HEK293T (cell line): Measurements from ENCODE around the gene EPN1.

Source experiments
- CTCF ChIA-PET: fragments of 350-600 bp; formaldehyde crosslinking; extraction: SDS; loops from one replicate; lab custom pipeline; 2021; ENCODE audit warnings: antibody characterized with exemption, inconsistent platforms; lab: Yijun Ruan, JAX
- POLR2A ChIA-PET: fragments of 350-600 bp; formaldehyde crosslinking; extraction: SDS; loops from one replicate; lab custom pipeline; 2020; ENCODE audit warnings: antibody characterized with exemption, inconsistent platforms; lab: Yijun Ruan, JAX
- DNase-seq: peaks from one replicate; pipeline ENCODE4 v3.0.0; 2012; ENCODE audit warnings: mixed read lengths; ENCODE audit errors: extremely low spot score
- ARNT ChIP-seq: fragments of 450-650 bp; IDR thresholded peaks from 2 replicates; pipeline ENCODE4 v1.6.1; 2017; ENCODE audit warnings: mild to moderate bottlenecking
- BHLHE40 ChIP-seq: fragments of 450-650 bp; IDR thresholded peaks from 2 replicates; pipeline ENCODE4 v1.6.1; 2016; ENCODE audit warnings: mild to moderate bottlenecking, moderate library complexity, borderline replicate concordance
- CTBP1 ChIP-seq: fragments of 450-650 bp; IDR thresholded peaks from 2 replicates; pipeline ENCODE4 v1.6.1; 2016; ENCODE audit warnings: borderline replicate concordance
- ELF4 ChIP-seq: fragments of 450-650 bp; IDR thresholded peaks from 2 replicates; pipeline ENCODE4 v1.6.1; 2017; ENCODE audit warnings: antibody characterized with exemption
- FOXA1 ChIP-seq: fragments of 450-650 bp; IDR thresholded peaks from 2 replicates; pipeline ENCODE4 v1.6.1; 2016; ENCODE audit warnings: mild to moderate bottlenecking
- FOXK2 ChIP-seq: fragments of 450-650 bp; IDR thresholded peaks from 2 replicates; pipeline ENCODE4 v1.6.1; 2016; ENCODE audit warnings: mild to moderate bottlenecking
- FOXM1 ChIP-seq: fragments of 450-650 bp; IDR thresholded peaks from 2 replicates; pipeline ENCODE4 v1.6.1; 2017; ENCODE audit warnings: mild to moderate bottlenecking, borderline replicate concordance
- HDGF ChIP-seq: fragments of 450-650 bp; IDR thresholded peaks from 2 replicates; pipeline ENCODE4 v1.6.1; 2017; ENCODE audit warnings: antibody characterized with exemption, borderline replicate concordance
- L3MBTL2 ChIP-seq: fragments of 450-650 bp; conservative IDR thresholded peaks from 2 replicates; pipeline ENCODE4 v1.6.1; 2016; ENCODE audit warnings: mild to moderate bottlenecking
- LEF1 ChIP-seq: fragments of 450-650 bp; IDR thresholded peaks from 2 replicates; pipeline ENCODE4 v1.6.1; 2017; ENCODE audit warnings: mild to moderate bottlenecking, borderline replicate concordance
- NFRKB ChIP-seq: fragments of 450-650 bp; IDR thresholded peaks from 2 replicates; pipeline ENCODE4 v1.6.1; 2016; ENCODE audit warnings: mild to moderate bottlenecking, moderate library complexity
- SP1 ChIP-seq: fragments of 450-650 bp; IDR thresholded peaks from 2 replicates; pipeline ENCODE4 v1.6.1; 2017
- SUZ12 ChIP-seq: fragments of 450-650 bp; IDR thresholded peaks from 2 replicates; pipeline ENCODE4 v1.6.1; 2016; ENCODE audit warnings: mild to moderate bottlenecking
- TARDBP ChIP-seq: fragments of 450-650 bp; IDR thresholded peaks from 2 replicates; pipeline ENCODE4 v1.6.1; 2016
- ZNF384 ChIP-seq: fragments of 450-650 bp; IDR thresholded peaks from 2 replicates; pipeline ENCODE4 v1.6.1; 2016
- TF ChIP-seq, protein P1 (sequence below): fragments of 450-650 bp; IDR thresholded peaks from 2 replicates; pipeline ENCODE4 v1.6.1; 2016

EPN1 gene

DNA sequence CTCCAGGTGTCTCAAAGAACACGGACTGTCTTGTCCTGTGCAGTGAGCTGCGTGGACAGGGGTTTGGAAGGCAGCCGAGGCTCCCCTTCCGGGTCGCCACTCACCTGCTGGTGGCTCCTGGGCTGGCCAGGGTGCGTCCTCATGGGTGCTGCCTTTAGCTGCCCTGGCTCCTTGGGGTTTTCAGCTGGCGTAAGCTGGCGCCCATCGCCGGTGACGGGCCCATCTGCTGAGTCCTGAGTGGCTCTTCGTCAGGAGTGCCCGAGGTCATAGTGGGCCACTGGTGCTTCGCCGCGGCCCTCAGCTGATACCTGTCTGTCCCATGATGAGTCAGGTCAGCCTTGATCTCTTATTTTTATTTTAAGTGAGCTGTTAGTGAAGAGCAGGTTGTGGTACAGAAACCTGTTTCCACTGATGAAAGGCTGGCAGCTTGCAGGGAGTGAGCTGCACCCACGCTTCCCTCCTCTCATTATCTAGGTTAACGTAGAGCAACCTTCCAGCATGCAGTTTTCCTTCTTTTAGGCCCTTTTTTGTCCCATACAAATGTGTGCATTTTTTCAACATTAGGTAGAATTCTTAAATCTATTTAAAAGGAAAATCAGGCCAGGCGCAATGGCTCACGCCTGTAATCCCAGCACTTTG, 18.4 kb downstream of the EPN1 start:
- no peak for DNase-seq
- CTCF ChIA-PET = no interaction called here
- POLR2A ChIA-PET = no interaction called here
- TF ChIP-seq SP1 = no peak
- TF ChIP-seq ELF4 = no peak
- no peak for TF ChIP-seq L3MBTL2
- no peak for TF ChIP-seq ARNT
- no peak for TF ChIP-seq CTBP1
- no peak for TF ChIP-seq FOXA1
- TF ChIP-seq HDGF = no peak
- TF ChIP-seq FOXM1 = no peak

DNA sequence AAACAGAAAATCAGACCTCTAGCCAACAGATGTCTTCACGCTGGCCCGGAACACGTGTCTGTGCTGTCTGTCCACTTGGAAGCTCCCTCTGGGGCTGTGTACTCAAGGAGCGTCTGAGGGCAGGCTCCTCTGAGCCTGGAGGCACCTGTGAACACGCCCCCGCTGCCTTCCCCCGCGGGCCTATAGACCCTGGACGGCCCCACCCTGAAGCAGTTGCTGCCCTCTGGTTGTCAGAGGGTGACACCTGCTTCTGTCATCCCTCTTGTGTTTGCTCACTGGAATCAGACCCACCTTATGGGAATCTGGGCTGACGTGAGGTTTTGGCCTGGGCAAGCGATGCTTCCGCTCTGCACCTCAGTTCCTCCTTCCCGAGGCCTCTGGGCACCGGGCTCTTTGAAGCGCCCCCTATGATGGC, 19.2 kb downstream of the EPN1 start:
- no peak for DNase-seq
- CTCF ChIA-PET = no interaction called here
- TF ChIP-seq, protein P1, sequence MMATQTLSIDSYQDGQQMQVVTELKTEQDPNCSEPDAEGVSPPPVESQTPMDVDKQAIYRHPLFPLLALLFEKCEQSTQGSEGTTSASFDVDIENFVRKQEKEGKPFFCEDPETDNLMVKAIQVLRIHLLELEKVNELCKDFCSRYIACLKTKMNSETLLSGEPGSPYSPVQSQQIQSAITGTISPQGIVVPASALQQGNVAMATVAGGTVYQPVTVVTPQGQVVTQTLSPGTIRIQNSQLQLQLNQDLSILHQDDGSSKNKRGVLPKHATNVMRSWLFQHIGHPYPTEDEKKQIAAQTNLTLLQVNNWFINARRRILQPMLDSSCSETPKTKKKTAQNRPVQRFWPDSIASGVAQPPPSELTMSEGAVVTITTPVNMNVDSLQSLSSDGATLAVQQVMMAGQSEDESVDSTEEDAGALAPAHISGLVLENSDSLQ = no peak
- no peak for TF ChIP-seq CTBP1
- no peak for TF ChIP-seq SP1
- no peak for TF ChIP-seq ARNT
- TF ChIP-seq NFRKB = no peak
- TF ChIP-seq ZNF384 = no peak
- TF ChIP-seq TARDBP = no peak
- TF ChIP-seq L3MBTL2 = no peak
- TF ChIP-seq LEF1 = no peak
- TF ChIP-seq HDGF = no peak
- no peak for TF ChIP-seq FOXM1
- POLR2A ChIA-PET = no interaction called here

DNA sequence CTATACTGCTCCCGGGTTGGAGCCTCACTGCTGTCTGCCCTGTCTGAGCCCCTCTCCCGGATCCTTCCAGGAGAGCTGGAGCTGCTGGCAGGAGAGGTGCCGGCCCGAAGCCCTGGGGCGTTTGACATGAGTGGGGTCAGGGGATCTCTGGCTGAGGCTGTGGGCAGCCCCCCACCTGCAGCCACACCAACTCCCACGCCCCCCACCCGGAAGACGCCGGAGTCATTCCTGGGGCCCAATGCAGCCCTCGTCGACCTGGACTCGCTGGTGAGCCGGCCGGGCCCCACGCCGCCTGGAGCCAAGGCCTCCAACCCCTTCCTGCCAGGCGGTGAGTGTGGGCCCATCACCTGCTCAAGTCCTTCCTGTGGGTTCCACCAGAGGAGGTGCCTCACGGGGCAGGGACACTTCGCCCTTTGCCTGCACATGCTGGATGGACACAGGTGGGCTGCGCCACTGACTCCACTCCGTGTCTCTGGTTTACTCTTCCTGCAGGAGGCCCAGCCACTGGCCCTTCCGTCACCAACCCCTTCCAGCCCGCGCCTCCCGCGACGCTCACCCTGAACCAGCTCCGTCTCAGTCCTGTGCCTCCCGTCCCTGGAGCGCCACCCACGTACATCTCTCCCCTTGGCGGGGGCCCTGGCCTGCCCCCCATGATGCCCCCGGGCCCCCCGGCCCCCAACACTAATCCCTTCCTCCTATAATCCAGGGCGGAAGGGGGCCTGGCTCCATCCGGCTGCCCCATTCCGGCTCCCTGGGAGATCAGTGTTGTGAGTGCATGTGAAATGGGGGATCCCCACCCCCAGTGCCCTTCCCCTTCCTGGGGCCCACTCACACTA, 19.8 kb downstream of the EPN1 start:
- TF ChIP-seq SUZ12 (no peak), SP1 (no peak), LEF1 (no peak), TARDBP (no peak), FOXK2 (no peak), ZNF384 (no peak), ELF4 (no peak), FOXM1 (no peak), HDGF (no peak), NFRKB (no peak), L3MBTL2 (no peak)
- TF ChIP-seq, protein P1 = no peak
- no peak for DNase-seq
- CTCF ChIA-PET = no interaction called here
- POLR2A ChIA-PET = no interaction called here

DNA sequence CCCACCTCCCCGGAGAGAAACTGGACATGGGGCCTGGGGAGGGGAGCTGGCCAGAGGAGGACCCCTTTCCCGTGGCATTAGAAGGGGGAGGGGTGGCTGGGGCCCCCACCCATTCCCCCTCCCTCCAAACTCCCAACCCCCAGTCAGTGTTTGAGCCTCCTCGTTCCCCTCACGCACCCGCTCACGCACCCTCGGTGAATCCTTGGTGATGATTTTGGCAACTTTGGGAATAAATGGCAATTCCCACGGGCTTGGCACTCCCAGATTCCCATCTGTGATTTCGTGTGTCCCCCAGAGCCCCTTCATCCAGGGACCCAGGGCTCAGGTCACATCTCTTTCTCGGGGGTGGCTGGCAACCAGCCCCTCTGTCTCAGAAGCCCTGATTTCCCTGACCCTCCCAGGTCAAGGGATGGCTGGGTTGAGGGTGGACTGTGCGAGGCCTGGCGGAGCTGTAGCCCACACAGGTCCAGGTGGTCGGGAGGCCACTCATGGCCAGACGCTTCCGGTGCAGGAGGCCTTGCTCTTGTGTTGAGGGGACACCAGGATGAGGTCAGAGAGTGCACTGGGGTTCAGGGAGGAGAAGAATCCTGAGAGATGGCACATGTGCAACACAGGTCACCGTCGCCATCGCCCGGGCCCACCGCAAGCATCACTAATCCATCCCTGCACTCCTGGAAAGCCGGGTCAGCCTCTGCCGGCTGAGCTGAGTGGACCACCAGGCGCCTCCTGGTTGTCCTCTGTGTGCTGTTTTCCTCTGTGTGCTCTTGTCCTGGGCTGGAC, 20.7 kb downstream of the EPN1 start:
- TF ChIP-seq ARNT (no peak), HDGF (no peak), SUZ12 (no peak), FOXM1 (no peak)
- DNase-seq = no peak
- ChIA-PET CTCF (no interaction called here), POLR2A (no interaction called here)

DNA sequence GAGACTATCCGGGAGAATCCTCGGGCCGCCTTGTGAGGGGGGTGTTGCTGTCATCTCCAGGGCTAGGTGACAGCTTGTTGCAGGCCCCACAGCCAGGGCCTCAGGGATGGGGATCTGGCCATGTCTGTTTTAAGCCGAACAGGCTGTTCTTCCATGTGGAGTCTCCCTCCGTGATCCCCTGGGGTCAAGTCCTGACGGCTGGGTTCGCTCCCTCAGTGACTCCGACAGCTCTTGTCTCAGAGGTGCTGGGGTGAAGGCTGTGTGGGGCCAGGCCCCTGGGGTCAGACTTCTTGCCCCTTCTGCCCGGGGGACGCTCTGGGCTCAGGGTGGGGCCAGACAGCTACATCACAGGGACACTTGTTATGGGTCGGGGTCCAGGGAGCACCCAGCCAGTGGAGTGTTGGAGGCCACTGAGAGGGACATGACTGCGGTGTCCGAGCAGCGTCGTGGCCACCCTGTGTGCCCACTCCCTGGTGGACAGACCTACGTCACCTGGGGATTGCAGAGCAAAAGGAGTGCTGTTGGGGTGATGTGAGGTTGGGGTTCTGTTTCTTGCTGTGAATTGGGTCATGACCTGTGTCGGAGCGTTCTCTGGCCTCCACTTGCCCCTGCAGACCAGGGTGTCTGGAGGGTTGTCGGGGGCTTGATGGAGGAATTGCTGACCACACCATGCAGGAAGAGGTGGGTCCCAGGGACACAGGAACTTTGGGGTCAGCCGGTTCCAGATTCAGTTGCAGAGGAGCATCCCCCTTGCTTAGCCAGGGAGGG, 21.5 kb downstream of the EPN1 start:
- no peak for DNase-seq
- TF ChIP-seq, protein P1 = no peak
- TF ChIP-seq ZNF384 (no peak), LEF1 (no peak), BHLHE40 (no peak), FOXK2 (no peak), HDGF (no peak), FOXM1 (no peak), SUZ12 (no peak), TARDBP (no peak), L3MBTL2 (no peak), ARNT (no peak), ELF4 (no peak), NFRKB (no peak), FOXA1 (no peak), CTBP1 (no peak), SP1 (no peak)
- POLR2A ChIA-PET = no interaction called here
- CTCF ChIA-PET = no interaction called here
